HepG2 (cell line): ENCODE results near the gene NOL8. TPM values are rescaled to one million over a fixed set of nuclear protein-coding genes. Genes with fewer than 3 reads are reported as not detected.

Experiments
- CBX2 ChIP-seq, 2 experiments: fragments of 200-600 bp in 1 of 2; sonication (generic); formaldehyde crosslinking in 1 of 2; IDR thresholded peaks; 2 replicates each; pipeline versions ENCODE4 v1.7.0 to v1.8.1; 2018 to 2022; ENCODE audit warnings: low read depth in 2 of 2, low read length in 1 of 2, mild to moderate bottlenecking in 1 of 2, missing genetic modification reagents in 1 of 2
- GZF1 ChIP-seq: sonication (generic); formaldehyde crosslinking; IDR thresholded peaks from 2 replicates; pipeline ENCODE4 v1.5.1; 2020; ENCODE audit warnings: mild to moderate bottlenecking, missing genetic modification reagents
- JUND ChIP-seq: sonication (generic); formaldehyde crosslinking; IDR thresholded peaks from 2 replicates; pipeline ENCODE4 v1.8.0; 2022; ENCODE audit warnings: mild to moderate bottlenecking, missing genetic modification reagents
- MTA3 ChIP-seq: sonication (generic); formaldehyde crosslinking; IDR thresholded peaks from 2 replicates; pipeline ENCODE4 v1.4.0; 2020; ENCODE audit warnings: missing genetic modification reagents
- RARG ChIP-seq: sonication (generic); formaldehyde crosslinking; IDR thresholded peaks from 2 replicates; pipeline ENCODE4 v1.4.0; 2020; ENCODE audit warnings: low read depth, mild to moderate bottlenecking, missing genetic modification reagents
- SATB2 ChIP-seq: sonication (generic); formaldehyde crosslinking; IDR thresholded peaks from 2 replicates; pipeline ENCODE4 v1.5.0; 2020; ENCODE audit warnings: missing genetic modification reagents
- SP4 ChIP-seq: sonication (generic); formaldehyde crosslinking; IDR thresholded peaks from 2 replicates; pipeline ENCODE4 v1.8.1; 2023; ENCODE audit warnings: mild to moderate bottlenecking, missing genetic modification reagents
- ZNF10 ChIP-seq: sonication (generic); formaldehyde crosslinking; IDR thresholded peaks from 2 replicates; pipeline ENCODE4 v1.4.0; 2020; ENCODE audit warnings: mild to moderate bottlenecking, low read depth, missing genetic modification reagents, borderline replicate concordance
- ZNF318 ChIP-seq: sonication (generic); formaldehyde crosslinking; IDR thresholded peaks from 2 replicates; pipeline ENCODE4 v1.4.0; 2020; ENCODE audit warnings: mild to moderate bottlenecking, missing genetic modification reagents
- ZNF496 ChIP-seq: sonication (generic); formaldehyde crosslinking; IDR thresholded peaks from 2 replicates; pipeline ENCODE4 v1.8.1; 2023; ENCODE audit warnings: mild to moderate bottlenecking, moderate library complexity, missing genetic modification reagents; ENCODE audit not compliant: insufficient replicate concordance
- ZNF547 ChIP-seq: sonication (generic); formaldehyde crosslinking; IDR thresholded peaks from 2 replicates; pipeline ENCODE4 v1.5.1; 2020; ENCODE audit warnings: mild to moderate bottlenecking, missing genetic modification reagents
- ZNF746 ChIP-seq: sonication (generic); formaldehyde crosslinking; IDR thresholded peaks from 2 replicates; pipeline ENCODE4 v1.8.0; 2022; ENCODE audit warnings: mild to moderate bottlenecking, missing genetic modification reagents
- ZSCAN21 ChIP-seq: sonication (generic); formaldehyde crosslinking; IDR thresholded peaks from 2 replicates; pipeline ENCODE4 v1.8.0; 2022; ENCODE audit warnings: mild to moderate bottlenecking, missing genetic modification reagents, moderate library complexity, borderline replicate concordance
- polyA plus RNA-seq, 8 experiments: library from polyadenylated mRNA; depleted of rRNA in 3 of 8; stranded (reverse) in 7 of 8; unstranded in 1 of 8; fragments of >200 nt; fragmentation: Illumina TruSeq in 4 of 8; extraction: Trizol in 4 of 8; gene quantifications; 2 replicates each; pipeline versions ENCODE4 v1.2.1 to v1.2.3, GENCODE V29; 2011 to 2016; ENCODE audit warnings: low read depth in 4 of 8, missing spikeins in 1 of 8, mixed read lengths in 1 of 8; ENCODE audit not compliant: insufficient read depth in 1 of 8
- total RNA-seq, 5 experiments: library from RNA; depleted of rRNA; stranded (reverse); fragments of >200 nt; fragmentation: Illumina TruSeq; extraction: Trizol; gene quantifications; 2 replicates each; pipeline ENCODE4 v1.2.3, GENCODE V29; 2016; ENCODE audit warnings: low read depth in 1 of 5
- TF ChIP-seq, protein P1 (sequence below), 2 experiments: sonication (generic) in 1 of 2; formaldehyde crosslinking in 1 of 2; IDR thresholded peaks; 2 replicates each; pipeline versions ENCODE4 v1.4.0 to v1.6.1; 2018 to 2020; ENCODE audit warnings: missing genetic modification reagents in 2 of 2, borderline replicate concordance in 1 of 2, low read depth in 1 of 2, mild to moderate bottlenecking in 1 of 2, missing biosample characterization in 1 of 2
- TF ChIP-seq, protein P2 (sequence below): sonication (generic); formaldehyde crosslinking; IDR thresholded peaks from 2 replicates; pipeline ENCODE4 v1.8.0; 2023; ENCODE audit warnings: mild to moderate bottlenecking, missing genetic modification reagents

Gene NOL8
- total and polyA plus RNA-seq, 2 of the 13 experiments (the other 11 are each of a cell fraction or from before 2014, with no cell fraction given), result 12.8 to 36.3 TPM

DNA sequence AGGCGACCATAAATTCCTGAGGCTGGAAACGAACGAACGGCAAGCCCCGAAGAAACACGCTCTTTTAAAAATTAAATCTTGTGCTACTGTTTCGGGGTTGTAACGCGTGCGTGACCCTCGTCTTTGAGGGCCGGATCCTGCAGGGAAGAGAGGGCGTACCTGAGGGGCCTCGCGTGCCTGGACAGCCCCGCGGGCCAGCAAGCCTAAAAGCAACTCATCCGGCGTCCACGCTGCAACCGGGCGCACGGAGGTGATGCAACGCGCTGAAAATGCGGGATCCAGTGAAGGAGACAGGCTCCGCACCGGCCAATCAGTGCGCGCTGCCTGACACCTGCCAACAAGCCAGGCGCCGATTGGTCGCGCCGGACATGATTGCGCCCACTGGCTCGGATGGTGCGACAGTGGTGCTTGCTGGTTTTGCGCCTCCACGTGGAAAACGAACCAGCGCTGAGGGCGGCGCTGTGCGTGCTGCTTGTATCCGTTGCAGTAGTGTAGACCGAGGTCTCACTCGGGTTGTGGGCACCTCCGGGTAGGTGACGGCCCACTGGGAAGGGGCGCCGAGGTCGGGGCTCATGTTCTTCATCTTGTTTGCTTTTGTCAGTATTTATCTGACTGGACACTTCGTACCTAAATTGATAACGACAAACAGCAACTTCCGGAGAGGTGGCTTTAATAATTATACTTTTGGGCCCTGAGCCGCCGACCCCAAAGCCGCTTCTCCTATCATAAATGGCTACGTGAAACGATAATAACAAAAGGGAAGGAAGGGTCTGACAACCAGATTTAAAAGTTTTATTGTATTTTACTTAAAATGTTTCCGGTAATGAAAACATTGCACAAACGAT lies 31.5 kb downstream of the NOL8 start, which contains the start of gene IARS1 (continued):
- TF ChIP-seq ZNF318 (CRISPR knock-in tag) (peak; percentile 94), MTA3 (no peak), JUND (peak; percentile 81; the same call in 1 of the 2 replicates), ZNF746 (CRISPR knock-in tag) (peak; percentile 82; the same call in 1 of the 2 replicates), ZNF547 (CRISPR knock-in tag) (peak; percentile 88), CBX2 (IDR thresholded peaks at IDR 0.05; ENCODE audit: low read depth, low read length) (no peak), CBX2 (CRISPR knock-in tag; IDR thresholded peaks at IDR 0.05; ENCODE audit: low read depth) (peak; percentile 79; the same call in 1 of the 2 replicates), ZNF496 (CRISPR knock-in tag) (no peak), SATB2 (CRISPR knock-in tag) (peak; percentile 94), GZF1 (0 out of 2 replicates have a peak, but pooled peaks have one; percentile 60), RARG (CRISPR knock-in tag) (0 out of 2 replicates have a peak, but pooled peaks have one; percentile 58), ZSCAN21 (CRISPR knock-in tag) (peak; percentile 91), ZNF10 (CRISPR knock-in tag) (no peak), SP4 (CRISPR knock-in tag) (peak; percentile 80)
- TF ChIP-seq, protein P1, sequence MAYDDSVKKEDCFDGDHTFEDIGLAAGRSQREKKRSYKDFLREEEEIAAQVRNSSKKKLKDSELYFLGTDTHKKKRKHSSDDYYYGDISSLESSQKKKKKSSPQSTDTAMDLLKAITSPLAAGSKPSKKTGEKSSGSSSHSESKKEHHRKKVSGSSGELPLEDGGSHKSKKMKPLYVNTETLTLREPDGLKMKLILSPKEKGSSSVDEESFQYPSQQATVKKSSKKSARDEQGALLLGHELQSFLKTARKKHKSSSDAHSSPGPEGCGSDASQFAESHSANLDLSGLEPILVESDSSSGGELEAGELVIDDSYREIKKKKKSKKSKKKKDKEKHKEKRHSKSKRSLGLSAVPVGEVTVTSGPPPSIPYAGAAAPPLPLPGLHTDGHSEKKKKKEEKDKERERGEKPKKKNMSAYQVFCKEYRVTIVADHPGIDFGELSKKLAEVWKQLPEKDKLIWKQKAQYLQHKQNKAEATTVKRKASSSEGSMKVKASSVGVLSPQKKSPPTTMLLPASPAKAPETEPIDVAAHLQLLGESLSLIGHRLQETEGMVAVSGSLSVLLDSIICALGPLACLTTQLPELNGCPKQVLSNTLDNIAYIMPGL (CRISPR knock-in tag; IDR thresholded peaks at IDR 0.05; ENCODE audit: borderline replicate concordance in 1 of 2, low read depth in 1 of 2), result peak; percentile 93 to 96
- TF ChIP-seq, protein P2, sequence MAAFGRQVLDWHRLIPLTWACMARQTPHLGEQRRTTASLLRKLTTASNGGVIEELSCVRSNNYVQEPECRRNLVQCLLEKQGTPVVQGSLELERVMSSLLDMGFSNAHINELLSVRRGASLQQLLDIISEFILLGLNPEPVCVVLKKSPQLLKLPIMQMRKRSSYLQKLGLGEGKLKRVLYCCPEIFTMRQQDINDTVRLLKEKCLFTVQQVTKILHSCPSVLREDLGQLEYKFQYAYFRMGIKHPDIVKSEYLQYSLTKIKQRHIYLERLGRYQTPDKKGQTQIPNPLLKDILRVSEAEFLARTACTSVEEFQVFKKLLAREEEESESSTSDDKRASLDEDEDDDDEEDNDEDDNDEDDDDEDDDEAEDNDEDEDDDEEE (CRISPR knock-in tag), result no peak
